Measurements from ENCODE around the gene CHST8. TPM values are rescaled to one million over a fixed set of nuclear protein-coding genes. Genes with fewer than 3 reads are reported as not detected.

Gene CHST8
- total and polyA plus RNA-seq, 4 donors, result 0.09 to 0.67 (median 0.24) TPM

DNA sequence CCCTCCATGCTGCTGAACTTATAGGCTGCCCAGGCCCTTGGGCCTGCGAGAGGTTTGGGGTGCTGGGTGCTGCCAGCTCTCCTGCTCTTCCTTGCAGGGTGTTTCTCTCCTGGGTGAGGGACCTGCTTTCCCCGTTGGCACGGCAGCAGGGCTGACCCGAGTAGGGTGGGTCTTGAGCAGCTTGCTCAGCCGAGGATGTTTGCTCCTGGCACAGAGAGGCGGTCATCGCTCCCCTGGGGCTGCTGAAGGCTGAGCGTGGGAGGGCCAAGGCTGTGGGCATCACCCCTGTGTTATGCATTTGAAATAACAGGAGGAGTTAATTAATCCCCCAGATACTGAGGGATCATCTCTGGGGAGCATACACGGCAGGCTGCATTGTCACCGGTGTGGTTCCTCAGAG, 180.2 kb downstream of the CHST8 start:
- Histone ChIP-seq H3K4me3 (no peak overlapping the region), H3K36me3 (ENCODE audit: control insufficient read depth in 4 of 4, insufficient read depth in 4 of 4, low read length in 4 of 4) (peaks cover 0 to 46% (median 35%) of the 10 kb centered on the region in 4 donors), H3K27me3 (ENCODE audit: control insufficient read depth in 3 of 3, insufficient read depth in 3 of 3, low read length in 2 of 3) (no peaks in the 10 kb centered on the region), H3K9me3 (ENCODE audit: control insufficient read depth in 4 of 4, insufficient read depth in 3 of 4, low read length in 3 of 4) (no peaks in the 10 kb centered on the region), H3K9ac (ENCODE audit: insufficient read depth in 1 of 2, low read length in 2 of 2) (no peak overlapping the region), H3K27ac (ENCODE audit: low read depth in 1 of 2, low read length in 1 of 2) (no peak overlapping the region), H3K4me1 (ENCODE audit: control insufficient read depth in 5 of 5, insufficient read depth in 5 of 5, low read length in 5 of 5) (peaks cover 0 to 15% (median 0%) of the 10 kb centered on the region in 5 donors)
- DNase-seq (no peak), ATAC-seq (ENCODE audit: insufficient read depth, low FRiP score) (no peak)
- TF ChIP-seq, protein P1, sequence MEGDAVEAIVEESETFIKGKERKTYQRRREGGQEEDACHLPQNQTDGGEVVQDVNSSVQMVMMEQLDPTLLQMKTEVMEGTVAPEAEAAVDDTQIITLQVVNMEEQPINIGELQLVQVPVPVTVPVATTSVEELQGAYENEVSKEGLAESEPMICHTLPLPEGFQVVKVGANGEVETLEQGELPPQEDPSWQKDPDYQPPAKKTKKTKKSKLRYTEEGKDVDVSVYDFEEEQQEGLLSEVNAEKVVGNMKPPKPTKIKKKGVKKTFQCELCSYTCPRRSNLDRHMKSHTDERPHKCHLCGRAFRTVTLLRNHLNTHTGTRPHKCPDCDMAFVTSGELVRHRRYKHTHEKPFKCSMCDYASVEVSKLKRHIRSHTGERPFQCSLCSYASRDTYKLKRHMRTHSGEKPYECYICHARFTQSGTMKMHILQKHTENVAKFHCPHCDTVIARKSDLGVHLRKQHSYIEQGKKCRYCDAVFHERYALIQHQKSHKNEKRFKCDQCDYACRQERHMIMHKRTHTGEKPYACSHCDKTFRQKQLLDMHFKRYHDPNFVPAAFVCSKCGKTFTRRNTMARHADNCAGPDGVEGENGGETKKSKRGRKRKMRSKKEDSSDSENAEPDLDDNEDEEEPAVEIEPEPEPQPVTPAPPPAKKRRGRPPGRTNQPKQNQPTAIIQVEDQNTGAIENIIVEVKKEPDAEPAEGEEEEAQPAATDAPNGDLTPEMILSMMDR (IDR thresholded peaks at IDR 0.05; ENCODE audit: control extremely low read depth, extremely low read depth), result no peak
- WGBS, 2 donors, result 87 to 92% methylated on average over 10 of the region's 10 CpGs

- no peak overlapping the region for H3K27ac ChIP-seq (ENCODE audit: low read depth in 1 of 2, low read length in 1 of 2)
- peaks cover 0 to 48% (median 36%) of the 10 kb centered on the region in 4 donors for H3K36me3 ChIP-seq (ENCODE audit: control insufficient read depth in 4 of 4, insufficient read depth in 4 of 4, low read length in 4 of 4)
- H3K27me3 ChIP-seq (ENCODE audit: control insufficient read depth in 3 of 3, insufficient read depth in 3 of 3, low read length in 2 of 3), result no peaks in the 10 kb centered on the region
- H3K4me3 ChIP-seq, result no peak overlapping the region
- TF ChIP-seq, protein P1 (IDR thresholded peaks at IDR 0.05; ENCODE audit: control extremely low read depth, extremely low read depth), result no peak
- DNase-seq, result no peak
- no peak overlapping the region for H3K9ac ChIP-seq (ENCODE audit: insufficient read depth in 1 of 2, low read length in 2 of 2)
- H3K9me3 ChIP-seq (ENCODE audit: control insufficient read depth in 4 of 4, insufficient read depth in 3 of 4, low read length in 3 of 4), result no peaks in the 10 kb centered on the region
- no peak for ATAC-seq (ENCODE audit: insufficient read depth, low FRiP score)
- 100% methylated on average over 1 of the region's 1 CpG for whole genome bisulfite sequencing, 2 donors
- peaks cover 0 to 15% (median 0%) of the 10 kb centered on the region in 5 donors for H3K4me1 ChIP-seq (ENCODE audit: control insufficient read depth in 5 of 5, insufficient read depth in 5 of 5, low read length in 5 of 5)
Observed at GRCh38 chr19:33802801-33803200, 181.0 kb downstream of the CHST8 start.

DNA sequence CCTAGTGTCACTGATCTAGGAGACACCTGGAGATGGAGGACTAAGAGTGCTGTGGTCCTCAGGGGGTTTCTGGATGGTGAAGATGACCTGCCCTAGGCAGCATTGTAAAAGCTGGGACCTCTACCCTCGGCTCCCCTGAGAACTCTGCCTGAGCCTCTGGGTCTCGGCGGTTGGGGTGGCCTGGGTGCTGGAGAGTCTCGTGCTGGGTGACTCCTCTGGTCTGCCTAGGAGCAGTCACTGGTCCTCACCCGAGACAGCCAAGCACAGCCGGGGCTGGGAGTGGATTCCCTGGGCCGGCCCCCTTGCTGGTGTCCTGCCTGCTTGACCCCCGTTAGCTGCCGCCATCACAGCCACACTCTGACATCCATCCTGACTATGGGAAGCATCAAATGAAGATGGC, 181.6 kb downstream of the CHST8 start:
- 95 to 96% methylated on average over 9 of the region's 9 CpGs for WGBS, 2 donors
- Histone ChIP-seq H3K4me3 (no peak overlapping the region), H3K36me3 (ENCODE audit: control insufficient read depth in 4 of 4, insufficient read depth in 4 of 4, low read length in 4 of 4) (peaks cover 0 to 51% (median 36%) of the 10 kb centered on the region in 4 donors), H3K27ac (ENCODE audit: low read depth in 1 of 2, low read length in 1 of 2) (no peak overlapping the region), H3K9me3 (ENCODE audit: control insufficient read depth in 4 of 4, insufficient read depth in 3 of 4, low read length in 3 of 4) (no peaks in the 10 kb centered on the region), H3K9ac (ENCODE audit: insufficient read depth in 1 of 2, low read length in 2 of 2) (no peak overlapping the region), H3K4me1 (ENCODE audit: control insufficient read depth in 5 of 5, insufficient read depth in 5 of 5, low read length in 5 of 5) (peaks cover 0 to 14% (median 0%) of the 10 kb centered on the region in 5 donors), H3K27me3 (ENCODE audit: control insufficient read depth in 3 of 3, insufficient read depth in 3 of 3, low read length in 2 of 3) (no peaks in the 10 kb centered on the region)
- DNase-seq (no peak), ATAC-seq (ENCODE audit: insufficient read depth, low FRiP score) (no peak)
- TF ChIP-seq, protein P1 (IDR thresholded peaks at IDR 0.05; ENCODE audit: control extremely low read depth, extremely low read depth), result no peak

Measured in lung (tissue), 12 donors.